Neural progenitor cell (in vitro differentiated cells): ENCODE results near the gene LIN28B.

Source experiments
- CTCF ChIP-seq: fragments of 200-600 bp; sonication (generic); IDR thresholded peaks from 2 replicates; pipeline ENCODE4 v1.5.1; 2017; ENCODE audit warnings: antibody characterized with exemption, mild to moderate bottlenecking
- EZH2 ChIP-seq: fragments of 200-600 bp; sonication (generic); IDR thresholded peaks from 2 replicates; pipeline ENCODE4 v1.6.1; 2017; ENCODE audit warnings: antibody characterized with exemption, mild to moderate bottlenecking, moderate library complexity

- TF ChIP-seq CTCF (no peak), EZH2 (no peak)
Observed at GRCh38 chr6:105045526-105045925, 88.6 kb downstream of the LIN28B start.
